Mesenchymal stem cell (in vitro differentiated cells and primary cell): ENCODE data around the gene NRBF2.

Source experiments
- DNase-seq: peaks from one replicate; pipeline ENCODE4 v3.0.0-alpha.2; 2013
- H2AFZ ChIP-seq: one replicate; pipeline ENCODE4 v1.6.1; 2013; ENCODE audit warnings: low read depth, mild to moderate bottlenecking, control low read depth, inconsistent platforms, low read length, moderate library complexity
- H2AK5ac ChIP-seq: 2 replicates; pipeline ENCODE4 v1.6.1; 2013; ENCODE audit warnings: low read length, moderate library complexity, mild to moderate bottlenecking, inconsistent platforms; ENCODE audit not compliant: severe bottlenecking
- H2BK120ac ChIP-seq: one replicate; pipeline ENCODE4 v1.6.1; 2013; ENCODE audit warnings: low read depth, mild to moderate bottlenecking, inconsistent platforms, low read length, moderate library complexity
- H2BK12ac ChIP-seq, 2 experiments: one replicate each; pipeline ENCODE4 v1.6.1; 2013; ENCODE audit warnings: inconsistent platforms in 2 of 2, low read length in 2 of 2, mild to moderate bottlenecking in 2 of 2, moderate library complexity in 2 of 2, control low read depth in 1 of 2
- H2BK15ac ChIP-seq: one replicate; pipeline ENCODE4 v1.6.1; 2013; ENCODE audit warnings: mild to moderate bottlenecking, low read depth, inconsistent platforms; ENCODE audit not compliant: poor library complexity, severe bottlenecking
- H2BK5ac ChIP-seq: 2 replicates; pipeline ENCODE4 v1.6.1; 2013; ENCODE audit warnings: low read depth, mild to moderate bottlenecking, low read length, control low read depth, inconsistent platforms; ENCODE audit not compliant: poor library complexity, severe bottlenecking
- H3K14ac ChIP-seq, 2 experiments: one replicate each; pipeline ENCODE4 v1.6.1; 2013; ENCODE audit warnings: inconsistent platforms in 2 of 2, low read length in 2 of 2, control low read depth in 1 of 2, mild to moderate bottlenecking in 1 of 2, moderate library complexity in 1 of 2
- H3K18ac ChIP-seq, 2 experiments: one replicate each; pipeline ENCODE4 v1.6.1; 2013; ENCODE audit warnings: inconsistent platforms in 2 of 2, low read length in 2 of 2, control low read depth in 1 of 2, low read depth in 1 of 2, mild to moderate bottlenecking in 1 of 2
- H3K23ac ChIP-seq, 2 experiments: one replicate each; pipeline ENCODE4 v1.6.1; 2013; ENCODE audit warnings: inconsistent platforms in 2 of 2, low read length in 2 of 2, mild to moderate bottlenecking in 2 of 2, moderate library complexity in 2 of 2, control low read depth in 1 of 2
- H3K27ac ChIP-seq: 2 replicates; pipeline ENCODE4 v1.5.1; 2013; ENCODE audit warnings: mild to moderate bottlenecking, moderate library complexity, low read length, control low read depth, inconsistent platforms; ENCODE audit not compliant: poor library complexity, severe bottlenecking
- H3K27me3 ChIP-seq, 2 experiments: 2 replicates each; pipeline versions ENCODE4 v1.6.1 to v1.7.0; 2013; ENCODE audit warnings: low read length in 2 of 2, mild to moderate bottlenecking in 2 of 2, moderate library complexity in 2 of 2, control low read depth in 1 of 2, inconsistent platforms in 1 of 2; ENCODE audit not compliant: control insufficient read depth in 1 of 2, insufficient read depth in 1 of 2
- H3K36me3 ChIP-seq, 2 experiments: 2 replicates each; pipeline versions ENCODE4 v1.6.1 to v1.7.0; 2013; ENCODE audit warnings: low read length in 2 of 2, control low read depth in 1 of 2, inconsistent platforms in 1 of 2, low read depth in 1 of 2, mild to moderate bottlenecking in 1 of 2; ENCODE audit not compliant: insufficient read depth in 2 of 2, control insufficient read depth in 1 of 2
- H3K4ac ChIP-seq, 2 experiments: one replicate each; pipeline ENCODE4 v1.6.1; 2013; ENCODE audit warnings: inconsistent platforms in 2 of 2, low read length in 2 of 2, mild to moderate bottlenecking in 2 of 2, moderate library complexity in 2 of 2, control low read depth in 1 of 2, low read depth in 1 of 2
- H3K4me1 ChIP-seq: 2 replicates; pipeline ENCODE4 v1.6.1; 2013; ENCODE audit warnings: low read depth, low read length, control low read depth; ENCODE audit not compliant: control insufficient read depth, insufficient read depth
- H3K4me2 ChIP-seq: 2 replicates; pipeline ENCODE4 v1.6.1; 2013; ENCODE audit warnings: low read length, mild to moderate bottlenecking, inconsistent platforms; ENCODE audit not compliant: poor library complexity, severe bottlenecking
- H3K4me3 ChIP-seq, 2 experiments: 2 replicates each; pipeline versions ENCODE4 v1.5.1 to v1.7.0; 2013; ENCODE audit warnings: low read length in 2 of 2, mild to moderate bottlenecking in 2 of 2, control low read depth in 1 of 2, low read depth in 1 of 2; ENCODE audit not compliant: insufficient read depth in 1 of 2
- H3K79me1 ChIP-seq: replicated peaks from 2 replicates; pipeline ENCODE4 v1.6.1; 2013; ENCODE audit warnings: mild to moderate bottlenecking, control low read depth, low read length, inconsistent platforms; ENCODE audit not compliant: poor library complexity, severe bottlenecking
- H3K9ac ChIP-seq: 2 replicates; pipeline ENCODE4 v1.7.0; 2013; ENCODE audit warnings: mild to moderate bottlenecking, low read length, moderate library complexity
- H3K9me3 ChIP-seq: 2 replicates; pipeline ENCODE4 v1.7.0; 2013; ENCODE audit warnings: mild to moderate bottlenecking, low read length; ENCODE audit not compliant: control insufficient read depth
- H4K8ac ChIP-seq: one replicate; pipeline ENCODE4 v1.6.1; 2013; ENCODE audit warnings: inconsistent platforms, mild to moderate bottlenecking, low read length, moderate library complexity
- H4K91ac ChIP-seq: one replicate; pipeline ENCODE4 v1.6.1; 2013; ENCODE audit warnings: mild to moderate bottlenecking, low read length, inconsistent platforms
- WGBS: methylation state at CpG from one replicate; pipeline ENCODE4 v1.1.7; 2013; ENCODE audit warnings: mixed read lengths; 5-methylcytosine and 5-hydroxymethylcytosine counted together

The NRBF2 gene

DNA sequence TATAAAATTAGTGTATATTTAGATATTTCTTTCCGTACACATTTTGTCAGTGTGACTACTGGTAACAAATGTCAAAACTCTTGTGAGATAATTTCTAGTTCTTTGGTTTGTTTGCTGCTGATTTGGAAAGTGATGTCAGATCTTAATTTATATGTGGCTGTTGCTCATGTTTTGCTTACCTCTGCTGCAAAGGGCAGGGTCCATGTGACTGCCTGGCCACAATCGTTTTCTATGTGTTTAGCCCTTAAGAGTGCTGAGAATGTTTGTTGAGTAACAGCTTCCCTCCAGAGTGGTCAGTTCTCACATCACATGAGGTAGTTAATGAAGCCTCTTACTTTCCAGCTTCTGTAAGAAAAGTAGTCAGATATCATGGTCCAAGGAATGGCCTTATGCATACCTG is 4.2 kb downstream of the NRBF2 start:
- H3K79me1 ChIP-seq = no peaks in the 10 kb centered on the region
- 67% methylated on average over 2 of the region's 2 CpGs for WGBS
- H3K18ac ChIP-seq = no peak overlapping the region
- H3K9me3 ChIP-seq = no peaks in the 10 kb centered on the region
- H2BK15ac ChIP-seq = no peak overlapping the region
- no peak overlapping the region for H3K4ac ChIP-seq
- no peak overlapping the region for H2AK5ac ChIP-seq
- H3K14ac ChIP-seq = no peak overlapping the region
- no peak overlapping the region for H2BK120ac ChIP-seq
- peak overlapping the region; percentile 55 for H3K9ac ChIP-seq
- H3K4me2 ChIP-seq = no peak overlapping the region
- H3K27me3 ChIP-seq = no peaks in the 10 kb centered on the region
- H3K36me3 ChIP-seq = peaks cover 9 to 39% of the 10 kb centered on the region in 2 experiments
- H4K91ac ChIP-seq = no peak overlapping the region
- no peak overlapping the region for H3K23ac ChIP-seq
- H3K4me1 ChIP-seq = peaks cover 10% of the 10 kb centered on the region
- H2BK5ac ChIP-seq = no peak overlapping the region
- H2AFZ ChIP-seq = no peak overlapping the region
- no peak overlapping the region for H4K8ac ChIP-seq
- peak; percentile 92 for DNase-seq
- H3K27ac ChIP-seq = no peak overlapping the region
- H2BK12ac ChIP-seq = no peak overlapping the region
- peak overlapping the region in 1 of 2 experiments; percentile 10 for H3K4me3 ChIP-seq

DNA sequence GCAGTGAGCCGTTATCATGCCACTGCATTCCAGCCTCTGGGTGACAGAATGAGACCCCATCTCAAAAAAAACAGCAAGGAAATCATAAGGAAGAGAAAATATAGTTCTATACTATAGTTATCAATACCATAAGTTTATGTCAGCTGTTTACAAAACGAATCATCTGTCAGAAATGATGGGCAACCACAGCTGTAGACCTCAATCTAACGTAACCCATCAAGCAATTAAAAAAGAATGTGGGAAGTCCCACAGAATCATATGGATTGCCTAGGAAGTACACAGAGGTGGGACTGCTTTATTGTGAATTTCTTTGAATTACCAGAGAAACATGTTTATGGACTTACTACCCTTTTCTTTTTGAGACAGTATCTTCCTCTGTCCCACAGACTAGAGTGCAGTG is 6.9 kb downstream of the NRBF2 start:
- Histone ChIP-seq H2BK120ac (no peak overlapping the region), H3K4me3 (no peak overlapping the region), H2AK5ac (no peak overlapping the region), H3K23ac (no peak overlapping the region), H2BK12ac (no peak overlapping the region), H3K27ac (no peak overlapping the region), H3K14ac (no peak overlapping the region), H3K4me1 (peaks cover 6% of the 10 kb centered on the region), H2BK15ac (no peak overlapping the region), H3K18ac (no peak overlapping the region), H2BK5ac (no peak overlapping the region), H3K9ac (no peak overlapping the region), H4K8ac (no peak overlapping the region), H3K79me1 (no peaks in the 10 kb centered on the region), H4K91ac (no peak overlapping the region), H2AFZ (no peak overlapping the region), H3K9me3 (no peaks in the 10 kb centered on the region), H3K36me3 (peaks cover 9 to 39% of the 10 kb centered on the region in 2 experiments), H3K27me3 (no peaks in the 10 kb centered on the region), H3K4ac (no peak overlapping the region), H3K4me2 (no peak overlapping the region)
- 60% methylated on average over 2 of the region's 3 CpGs for whole genome bisulfite sequencing
- DNase-seq = no peak

- WGBS = 97% methylated on average over 4 of the region's 6 CpGs
- H2BK120ac ChIP-seq = no peak overlapping the region
Observed at GRCh38 chr10:63142136-63142535, 9.0 kb downstream of the NRBF2 start.

DNA sequence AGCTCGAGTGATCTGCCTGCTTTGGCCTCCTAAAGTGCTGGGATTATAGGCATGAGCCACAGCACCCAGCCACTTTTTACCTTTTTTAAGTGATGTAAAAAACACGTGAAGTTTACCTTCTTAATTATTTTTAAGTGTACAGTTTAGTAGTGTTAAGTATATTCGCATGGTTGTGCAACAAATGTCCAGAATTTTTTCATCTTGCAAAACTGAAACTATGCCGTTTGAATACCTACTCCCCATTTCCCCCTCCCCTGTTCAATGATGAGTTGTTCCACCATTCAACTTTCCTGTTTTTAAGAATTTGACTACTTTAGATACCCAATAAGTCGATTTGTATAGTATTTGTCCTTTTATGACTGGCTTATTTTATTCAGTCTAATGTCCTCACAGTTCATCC is 10.9 kb downstream of the NRBF2 start:
- no peak overlapping the region for H3K27ac ChIP-seq

More at GRCh38 chr10:63142136-63142535, 9.0 kb downstream of the NRBF2 start:
- H3K23ac ChIP-seq = no peak overlapping the region
- DNase-seq = no peak
- H2BK5ac ChIP-seq = no peak overlapping the region
- no peak overlapping the region for H3K4me2 ChIP-seq
- no peaks in the 10 kb centered on the region for H3K9me3 ChIP-seq
- H4K91ac ChIP-seq = no peak overlapping the region
- H3K36me3 ChIP-seq = peaks cover 9 to 31% of the 10 kb centered on the region in 2 experiments
- peaks cover 4% of the 10 kb centered on the region for H3K79me1 ChIP-seq
- H3K4me1 ChIP-seq = peaks cover 4% of the 10 kb centered on the region
- no peak overlapping the region for H2AFZ ChIP-seq
- H2BK15ac ChIP-seq = no peak overlapping the region
- H3K27ac ChIP-seq = no peak overlapping the region
- no peak overlapping the region for H3K4ac ChIP-seq
- H3K27me3 ChIP-seq = no peaks in the 10 kb centered on the region
- no peak overlapping the region for H2BK12ac ChIP-seq
- H3K14ac ChIP-seq = no peak overlapping the region
- no peak overlapping the region for H3K9ac ChIP-seq
- no peak overlapping the region for H3K18ac ChIP-seq
- no peak overlapping the region for H2AK5ac ChIP-seq
- no peak overlapping the region for H3K4me3 ChIP-seq
- H4K8ac ChIP-seq = no peak overlapping the region

More for the DNA sequence above, 10.9 kb downstream of the NRBF2 start:
- Histone ChIP-seq H3K9me3 (no peaks in the 10 kb centered on the region), H3K4me3 (no peak overlapping the region), H4K8ac (no peak overlapping the region), H3K36me3 (peaks cover 9 to 44% of the 10 kb centered on the region in 2 experiments), H3K27me3 (no peaks in the 10 kb centered on the region), H4K91ac (no peak overlapping the region), H2BK15ac (no peak overlapping the region), H2AFZ (no peak overlapping the region), H2BK12ac (no peak overlapping the region), H3K14ac (no peak overlapping the region), H3K4ac (no peak overlapping the region), H3K79me1 (peaks cover 9% of the 10 kb centered on the region), H3K18ac (no peak overlapping the region), H3K23ac (no peak overlapping the region), H2BK5ac (no peak overlapping the region), H3K4me2 (no peak overlapping the region), H3K4me1 (no peaks in the 10 kb centered on the region), H2BK120ac (no peak overlapping the region), H2AK5ac (no peak overlapping the region), H3K9ac (no peak overlapping the region)
- no peak for DNase-seq
- 100% methylated on average over 1 of the region's 5 CpGs for WGBS
